GM12878 (cell line): ENCODE measurements around the gene PRKG1. TPM values are rescaled to one million over a fixed set of nuclear protein-coding genes. Genes with fewer than 3 reads are reported as not detected.

Source experiments
- ATAC-seq: fragments of 200-7000 bp; cut with Tn5 transposase; 3 replicates; pipeline ENCODE4 v1.9.1; 2020; ENCODE audit warnings: mild to moderate bottlenecking, moderate library complexity
- BruUV-seq: library from RNA; stranded (reverse); fragments of 400-500 nt; replicated peaks from 2 replicates; lab custom pipeline; 2021; lab: Mats Ljungman, UMichigan
- CTCF ChIA-PET: fragments of 300-600 bp; sonication (Branson Sonifier 250); formaldehyde crosslinking; extraction: SDS; loops from one replicate; lab custom pipeline; 2021; ENCODE audit warnings: inconsistent platforms; lab: Yijun Ruan, JAX
- POLR2A ChIA-PET: fragments of 350-600 bp; formaldehyde crosslinking; extraction: SDS; loops from one replicate; lab custom pipeline; 2021; ENCODE audit warnings: inconsistent platforms; lab: Charles Lee
- RAD21 ChIA-PET: fragments of 300-600 bp; sonication (Branson Sonifier 250); formaldehyde crosslinking; loops from one replicate; lab custom pipeline; 2023; ENCODE audit warnings: antibody characterized with exemption; ENCODE audit not compliant: unreplicated experiment; lab: Charles Lee
- SMC1A ChIA-PET: fragments of 300-600 bp; sonication (Branson Sonifier 250); formaldehyde crosslinking; loops from one replicate; lab custom pipeline; 2023; ENCODE audit not compliant: unreplicated experiment, uncharacterized antibody; lab: Charles Lee
- DNase-seq: peaks from one replicate; pipeline ENCODE4 v3.0.0-alpha.2; 2011; ENCODE audit warnings: low read depth, low spot score
- FAIRE-seq: peaks from 3 replicates; lab custom pipeline; 2011; peaks lifted over from hg19 to GRCh38; lab: Jason Lieb, UNC
- H2AFZ ChIP-seq: 2 replicates; pipeline ENCODE4 v1.6.0; 2011; ENCODE audit warnings: low read depth, low read length, control low read depth; ENCODE audit not compliant: control insufficient read depth
- H3K27ac ChIP-seq: 2 replicates; pipeline ENCODE4 v1.5.1; 2011; ENCODE audit warnings: control low read depth; ENCODE audit not compliant: control insufficient read depth, insufficient read depth
- H3K27me3 ChIP-seq, 2 experiments: replicated peaks in 1 of 2; 2 replicates each; pipeline versions ENCODE4 v1.6.0 to v1.6.1; 2011; ENCODE audit warnings: low read length in 1 of 2; ENCODE audit not compliant: control insufficient read depth in 2 of 2, insufficient read depth in 2 of 2
- H3K36me3 ChIP-seq, 2 experiments: 2 replicates each; pipeline ENCODE4 v1.5.1; 2011; ENCODE audit warnings: low read length in 1 of 2; ENCODE audit not compliant: control insufficient read depth in 2 of 2, insufficient read depth in 2 of 2
- H3K4me1 ChIP-seq: 2 replicates; pipeline ENCODE4 v1.6.1; 2011; ENCODE audit warnings: mild to moderate bottlenecking, low read length, moderate library complexity, mixed read lengths; ENCODE audit not compliant: control insufficient read depth, insufficient read depth
- H3K4me2 ChIP-seq: 2 replicates; pipeline ENCODE4 v1.6.0; 2011; ENCODE audit warnings: control low read depth; ENCODE audit not compliant: control insufficient read depth, insufficient read depth
- H3K4me3 ChIP-seq: fragments of 200-600 bp; sonication (generic); 2 replicates; pipeline ENCODE4 v1.5.1; 2016
- H3K79me2 ChIP-seq: 2 replicates; pipeline ENCODE4 v1.6.0; 2011; ENCODE audit warnings: low read length; ENCODE audit not compliant: control insufficient read depth, insufficient read depth
- H3K9ac ChIP-seq: 2 replicates; pipeline ENCODE4 v1.8.0; 2011; ENCODE audit warnings: low read length, control low read depth, mixed read lengths; ENCODE audit not compliant: control insufficient read depth, insufficient read depth
- H3K9me3 ChIP-seq: replicated peaks from 3 replicates; pipeline ENCODE4 v1.5.1; 2011; ENCODE audit warnings: mild to moderate bottlenecking, low read length; ENCODE audit not compliant: control insufficient read depth, insufficient read depth
- H4K20me1 ChIP-seq: 2 replicates; pipeline ENCODE4 v1.6.0; 2011; ENCODE audit not compliant: control insufficient read depth, insufficient read depth
- BCLAF1 ChIP-seq: fragments of 450-650 bp; IDR thresholded peaks from 2 replicates; pipeline ENCODE4 v1.6.1; 2017; ENCODE audit warnings: antibody characterized with exemption, mild to moderate bottlenecking, moderate library complexity
- BHLHE40 ChIP-seq, 2 experiments: fragments of 450-650 bp in 1 of 2; IDR thresholded peaks; 2 replicates each; pipeline ENCODE4 v1.6.1; 2011 to 2017; ENCODE audit warnings: low read depth in 2 of 2, borderline replicate concordance in 1 of 2, improper control_type of control experiment in 1 of 2, low read length in 1 of 2, mild to moderate bottlenecking in 1 of 2
- IKZF1 ChIP-seq: fragments of 450-650 bp; conservative IDR thresholded peaks from 2 replicates; pipeline ENCODE4 v1.6.1; 2017; ENCODE audit warnings: antibody characterized with exemption, mild to moderate bottlenecking
- JUNB ChIP-seq: IDR thresholded peaks from 2 replicates; pipeline ENCODE4 v1.6.1; 2016; ENCODE audit warnings: antibody characterized with exemption, mild to moderate bottlenecking
- LARP7 ChIP-seq: fragments of 450-650 bp; IDR thresholded peaks from 2 replicates; pipeline ENCODE4 v1.6.1; 2017; ENCODE audit warnings: mild to moderate bottlenecking
- NFXL1 ChIP-seq: fragments of 450-650 bp; IDR thresholded peaks from 2 replicates; pipeline ENCODE4 v1.6.1; 2017; ENCODE audit warnings: antibody characterized with exemption, mild to moderate bottlenecking, borderline replicate concordance
- NR2C1 ChIP-seq: fragments of 450-650 bp; IDR thresholded peaks from 2 replicates; pipeline ENCODE4 v1.6.1; 2017; ENCODE audit warnings: antibody characterized with exemption, mild to moderate bottlenecking, moderate library complexity
- PML ChIP-seq: IDR thresholded peaks from 2 replicates; pipeline ENCODE4 v1.6.1; 2012; ENCODE audit warnings: low read length, inconsistent platforms
- RB1 ChIP-seq: fragments of 450-650 bp; formaldehyde crosslinking; IDR thresholded peaks from 2 replicates; pipeline ENCODE4 v1.6.1; 2017; ENCODE audit warnings: mild to moderate bottlenecking, borderline replicate concordance
- SMAD1 ChIP-seq: fragments of 450-650 bp; IDR thresholded peaks from 2 replicates; pipeline ENCODE4 v1.6.1; 2018; ENCODE audit warnings: mild to moderate bottlenecking, low read depth; ENCODE audit not compliant: partially characterized antibody
- SRF ChIP-seq, 2 experiments: IDR thresholded peaks; 2 replicates each; pipeline ENCODE4 v1.6.1; 2011; ENCODE audit warnings: low read depth in 2 of 2, low read length in 2 of 2, mild to moderate bottlenecking in 1 of 2, moderate library complexity in 1 of 2
- TCF7 ChIP-seq: IDR thresholded peaks from 2 replicates; pipeline ENCODE4 v1.6.1; 2014; ENCODE audit warnings: antibody characterized with exemption, borderline replicate concordance
- YBX1 ChIP-seq: fragments of 450-650 bp; IDR thresholded peaks from 2 replicates; pipeline ENCODE4 v1.6.1; 2016; ENCODE audit warnings: antibody characterized with exemption
- ZBED1 ChIP-seq: IDR thresholded peaks from 2 replicates; pipeline ENCODE4 v1.6.1; 2016; ENCODE audit warnings: borderline replicate concordance
- WGBS: methylation state at CpG from one replicate; pipeline ENCODE4 v1.1.6; 2016; ENCODE audit warnings: low lambda C conversion rate; ENCODE audit not compliant: insufficient replicate concordance, insufficient coverage; ENCODE audit errors: missing lambda C conversion rate; 5-methylcytosine and 5-hydroxymethylcytosine counted together
- in situ Hi-C: fragments of 300-500 bp; cut with MboI; formaldehyde crosslinking; loops from 9 replicates; pipeline ENCODE4 v1.14.3; 2018; ENCODE audit warnings: mixed read lengths
- intact Hi-C: fragments of 100-400 bp; cut with micrococcal nuclease; formaldehyde crosslinking; loops from one replicate; pipeline ENCODE4 v1.14.2; 2022; ENCODE audit not compliant: unreplicated experiment
- polyA plus RNA-seq, 11 experiments: library from polyadenylated mRNA; depleted of rRNA in 4 of 11; unstranded in 6 of 11; stranded (reverse) in 5 of 11; fragments of >200 nt; fragmentation: Nextera tagmentation in 4 of 11; fragmentation: Illumina TruSeq in 1 of 11; extraction: Ambion mirVana in 4 of 11; extraction: Trizol in 1 of 11; gene quantifications; 1 replicate in 1 of 11; 2 replicates in 10 of 11; pipeline versions ENCODE4 v1.2.1 to v1.2.3, GENCODE V29; 2011 to 2016; ENCODE audit warnings: inconsistent platforms in 2 of 11, missing spikeins in 2 of 11, low read depth in 1 of 11
- total RNA-seq, 4 experiments: library from RNA; depleted of rRNA in 3 of 4; stranded (reverse); fragments of >200 nt in 3 of 4; fragmentation: Illumina TruSeq in 1 of 4; extraction: Trizol in 1 of 4; gene quantifications; 2 replicates each; pipeline versions ENCODE4 v1.2.1 to v1.2.3, GENCODE V29; 2013 to 2021
- TF ChIP-seq, protein P1 (sequence below): IDR thresholded peaks from 2 replicates; pipeline ENCODE4 v1.6.1; 2011; ENCODE audit warnings: low read depth, low read length, improper control_type of control experiment, borderline replicate concordance
- TF ChIP-seq, protein P2 (sequence below): fragments of 450-650 bp; formaldehyde crosslinking; IDR thresholded peaks from 2 replicates; pipeline ENCODE4 v1.4.0; 2020; ENCODE audit warnings: mild to moderate bottlenecking, moderate library complexity

Gene PRKG1
- total and polyA plus RNA-seq, 10 of the 15 experiments (the other 5 are each of a cell fraction or from before 2014, with no cell fraction given), result 0.04 to 0.05 TPM; not detected in 8

DNA sequence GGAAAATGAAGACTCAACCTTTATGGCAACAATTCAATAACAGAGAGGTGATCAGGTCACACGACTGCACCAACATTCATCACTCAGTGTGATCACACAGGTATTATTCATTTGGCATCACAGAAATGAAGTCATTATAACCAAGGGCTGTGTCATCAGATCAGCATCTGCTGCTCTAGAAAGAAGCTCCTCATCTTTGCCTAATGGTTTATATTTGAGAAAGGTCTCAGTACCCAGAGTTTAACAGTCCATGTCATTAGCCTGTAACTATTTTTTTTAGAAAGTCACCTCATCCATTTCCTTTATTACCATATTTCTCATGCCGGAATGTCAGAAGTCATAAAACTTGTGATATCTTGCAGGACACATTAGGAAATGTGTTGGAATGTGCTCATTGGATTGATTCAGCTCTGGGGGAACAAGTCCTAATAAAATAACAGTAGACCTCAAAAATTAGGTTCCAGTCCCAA, 45.1 kb upstream of the PRKG1 start:
- no peaks in the 10 kb centered on the region for H4K20me1 ChIP-seq
- intact Hi-C loops (no loop called here), in situ Hi-C loops (no loop called here)
- H3K4me2 ChIP-seq, result no peak overlapping the region
- no peaks in the 10 kb centered on the region; a peak in 1 of 4 replicates for H3K27me3 ChIP-seq
- H2AFZ ChIP-seq, result no peak overlapping the region
- no TSS peak for BruUV-seq
- no peaks in the 10 kb centered on the region for H3K36me3 ChIP-seq
- WGBS, result 0% methylated on average over 2 of the region's 2 CpGs
- ChIA-PET RAD21 (no interaction called here), SMC1A (no interaction called here), POLR2A (no interaction called here), CTCF (no interaction called here)
- DNase-seq (no peak), ATAC-seq (no peak), FAIRE-seq (no peak)
- no peak overlapping the region for H3K4me3 ChIP-seq
- H3K4me1 ChIP-seq, result no peaks in the 10 kb centered on the region
- no peak for TF ChIP-seq BCLAF1
- no peak for TF ChIP-seq TCF7
- TF ChIP-seq NFXL1, result no peak
- TF ChIP-seq SMAD1, result no peak
- TF ChIP-seq ZBED1, result no peak
- no peak for TF ChIP-seq RB1
- TF ChIP-seq, protein P1, sequence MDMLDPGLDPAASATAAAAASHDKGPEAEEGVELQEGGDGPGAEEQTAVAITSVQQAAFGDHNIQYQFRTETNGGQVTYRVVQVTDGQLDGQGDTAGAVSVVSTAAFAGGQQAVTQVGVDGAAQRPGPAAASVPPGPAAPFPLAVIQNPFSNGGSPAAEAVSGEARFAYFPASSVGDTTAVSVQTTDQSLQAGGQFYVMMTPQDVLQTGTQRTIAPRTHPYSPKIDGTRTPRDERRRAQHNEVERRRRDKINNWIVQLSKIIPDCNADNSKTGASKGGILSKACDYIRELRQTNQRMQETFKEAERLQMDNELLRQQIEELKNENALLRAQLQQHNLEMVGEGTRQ, result no peak
- no peak for TF ChIP-seq LARP7
- TF ChIP-seq PML, result no peak
- no peak for TF ChIP-seq BHLHE40 (IDR thresholded peaks at IDR 0.05; ENCODE audit: borderline replicate concordance in 1 of 2, low read depth in 2 of 2, low read length in 1 of 2)
- TF ChIP-seq NR2C1, result no peak
- no peak for TF ChIP-seq IKZF1
- no peak for TF ChIP-seq JUNB
- TF ChIP-seq YBX1, result no peak
- TF ChIP-seq, protein P2, sequence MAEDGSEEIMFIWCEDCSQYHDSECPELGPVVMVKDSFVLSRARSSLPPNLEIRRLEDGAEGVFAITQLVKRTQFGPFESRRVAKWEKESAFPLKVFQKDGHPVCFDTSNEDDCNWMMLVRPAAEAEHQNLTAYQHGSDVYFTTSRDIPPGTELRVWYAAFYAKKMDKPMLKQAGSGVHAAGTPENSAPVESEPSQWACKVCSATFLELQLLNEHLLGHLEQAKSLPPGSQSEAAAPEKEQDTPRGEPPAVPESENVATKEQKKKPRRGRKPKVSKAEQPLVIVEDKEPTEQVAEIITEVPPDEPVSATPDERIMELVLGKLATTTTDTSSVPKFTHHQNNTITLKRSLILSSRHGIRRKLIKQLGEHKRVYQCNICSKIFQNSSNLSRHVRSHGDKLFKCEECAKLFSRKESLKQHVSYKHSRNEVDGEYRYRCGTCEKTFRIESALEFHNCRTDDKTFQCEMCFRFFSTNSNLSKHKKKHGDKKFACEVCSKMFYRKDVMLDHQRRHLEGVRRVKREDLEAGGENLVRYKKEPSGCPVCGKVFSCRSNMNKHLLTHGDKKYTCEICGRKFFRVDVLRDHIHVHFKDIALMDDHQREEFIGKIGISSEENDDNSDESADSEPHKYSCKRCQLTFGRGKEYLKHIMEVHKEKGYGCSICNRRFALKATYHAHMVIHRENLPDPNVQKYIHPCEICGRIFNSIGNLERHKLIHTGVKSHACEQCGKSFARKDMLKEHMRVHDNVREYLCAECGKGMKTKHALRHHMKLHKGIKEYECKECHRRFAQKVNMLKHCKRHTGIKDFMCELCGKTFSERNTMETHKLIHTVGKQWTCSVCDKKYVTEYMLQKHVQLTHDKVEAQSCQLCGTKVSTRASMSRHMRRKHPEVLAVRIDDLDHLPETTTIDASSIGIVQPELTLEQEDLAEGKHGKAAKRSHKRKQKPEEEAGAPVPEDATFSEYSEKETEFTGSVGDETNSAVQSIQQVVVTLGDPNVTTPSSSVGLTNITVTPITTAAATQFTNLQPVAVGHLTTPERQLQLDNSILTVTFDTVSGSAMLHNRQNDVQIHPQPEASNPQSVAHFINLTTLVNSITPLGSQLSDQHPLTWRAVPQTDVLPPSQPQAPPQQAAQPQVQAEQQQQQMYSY, result no peak
- TF ChIP-seq SRF (IDR thresholded peaks at IDR 0.05; ENCODE audit: low read depth in 2 of 2, low read length in 2 of 2), result no peak
- H3K79me2 ChIP-seq, result no peaks in the 10 kb centered on the region
- H3K9ac ChIP-seq, result no peak overlapping the region
- H3K27ac ChIP-seq, result no peak overlapping the region
- H3K9me3 ChIP-seq, result no peaks in the 10 kb centered on the region
